HCT116 (cell line): ENCODE results near the gene ELAVL1. TPM values are rescaled to one million over a fixed set of nuclear protein-coding genes. Genes with fewer than 3 reads are reported as not detected.

Experiments used
- ATAC-seq: fragments of 200-7000 bp; cut with Tn5 transposase; 2 replicates; pipeline ENCODE4 v1.9.1; 2020; ENCODE audit warnings: mild to moderate bottlenecking, moderate library complexity
- BruUV-seq: library from RNA; stranded (reverse); fragments of 400-500 nt; replicated peaks from 2 replicates; lab custom pipeline; 2021; lab: Mats Ljungman, UMichigan
- CTCF ChIA-PET: fragments of 300-600 bp; sonication (Branson Sonifier 250); formaldehyde crosslinking; loops from one replicate; lab custom pipeline; 2021; ENCODE audit warnings: antibody characterized with exemption; lab: Charles Lee
- POLR2A ChIA-PET: fragments of 300-600, 350-600 bp; sonication (Branson Sonifier 250); formaldehyde crosslinking; loops from one replicate; lab custom pipeline; 2021; ENCODE audit warnings: antibody characterized with exemption; lab: Charles Lee
- RAD21 ChIA-PET, 2 experiments: fragments of 300-600 bp; sonication (Branson Sonifier 250); formaldehyde crosslinking; loops; one replicate each; lab custom pipeline; 2023; ENCODE audit warnings: low total read pairs in 2 of 2; ENCODE audit not compliant: uncharacterized antibody in 2 of 2, unreplicated experiment in 2 of 2, low non-redundant PET in 1 of 2; lab: Charles Lee
- DNase-seq: peaks from one replicate; pipeline ENCODE4 v3.0.0-alpha.2; 2010; ENCODE audit warnings: low read depth, low spot score
- H2AFZ ChIP-seq: fragments of 200-600 bp; shearing (Covaris generic), sonication (generic); 2 replicates; pipeline ENCODE4 v1.6.1; 2017; ENCODE audit warnings: low read depth, mixed run types, mixed read lengths, antibody characterized with exemption, low read length; ENCODE audit not compliant: poor library complexity, severe bottlenecking
- H3K27ac ChIP-seq: 2 replicates; pipeline ENCODE4 v1.5.1; 2012; ENCODE audit warnings: low read depth, low read length
- H3K27me3 ChIP-seq: fragments of 200-600 bp; sonication (generic); 2 replicates; pipeline ENCODE4 v1.6.1; 2016; ENCODE audit warnings: mixed run types, low read length, mixed read lengths; ENCODE audit not compliant: insufficient read depth
- H3K36me3 ChIP-seq, 2 experiments: fragments of 200-500 bp in 1 of 2; fragments of 200-600 bp in 1 of 2; sonication (Bioruptor generic) in 1 of 2; sonication (generic) in 1 of 2; 2 replicates each; pipeline versions ENCODE4 v1.5.1 to v1.6.1; 2014 to 2016; ENCODE audit warnings: low read length in 2 of 2, inconsistent platforms in 1 of 2, mixed read lengths in 1 of 2, mixed run types in 1 of 2; ENCODE audit not compliant: insufficient read depth in 2 of 2, control insufficient read depth in 1 of 2
- H3K4me1 ChIP-seq, 2 experiments: fragments of 200-600 bp in 1 of 2; sonication (generic) in 1 of 2; 2 replicates each; pipeline versions ENCODE4 v1.5.1 to v1.6.1; 2012 to 2017; ENCODE audit warnings: low read length in 2 of 2, inconsistent platforms in 1 of 2, mild to moderate bottlenecking in 1 of 2, mixed read lengths in 1 of 2, mixed run types in 1 of 2, moderate library complexity in 1 of 2; ENCODE audit not compliant: insufficient read depth in 2 of 2, control insufficient read depth in 1 of 2
- H3K4me2 ChIP-seq: fragments of 200-600 bp; sonication (generic); 2 replicates; pipeline ENCODE4 v1.6.1; 2017; ENCODE audit warnings: mixed run types, low read length, mixed read lengths
- H3K4me3 ChIP-seq, 2 experiments: fragments of 200-600 bp in 1 of 2; sonication (generic) in 1 of 2; replicated peaks in 1 of 2; 2 replicates each; pipeline ENCODE4 v1.5.1; 2011 to 2016; ENCODE audit warnings: low read length in 2 of 2, control low read depth in 1 of 2, low read depth in 1 of 2, mild to moderate bottlenecking in 1 of 2, mixed read lengths in 1 of 2, mixed run types in 1 of 2
- H3K79me2 ChIP-seq: fragments of 200-600 bp; sonication (generic); 2 replicates; pipeline ENCODE4 v1.6.1; 2017; ENCODE audit warnings: mild to moderate bottlenecking, mixed run types, low read length, moderate library complexity, mixed read lengths; ENCODE audit not compliant: insufficient read depth
- H3K9ac ChIP-seq: fragments of 200-600 bp; sonication (generic); 2 replicates; pipeline ENCODE4 v1.6.1; 2016; ENCODE audit warnings: low read length, mixed read lengths
- H3K9me2 ChIP-seq: fragments of 200-600 bp; sonication (generic), shearing (Covaris generic); 2 replicates; pipeline ENCODE4 v1.6.1; 2017; ENCODE audit warnings: mixed run types, mild to moderate bottlenecking, moderate library complexity; ENCODE audit not compliant: insufficient read depth
- H3K9me3 ChIP-seq, 2 experiments: fragments of 200-500 bp in 1 of 2; fragments of 200-600 bp in 1 of 2; sonication (Bioruptor generic) in 1 of 2; sonication (generic) in 1 of 2; 2 replicates each; pipeline ENCODE4 v1.6.1; 2014 to 2017; ENCODE audit warnings: low read length in 2 of 2, mixed read lengths in 2 of 2, inconsistent platforms in 1 of 2, low read depth in 1 of 2, mild to moderate bottlenecking in 1 of 2, mixed run types in 1 of 2, moderate library complexity in 1 of 2; ENCODE audit not compliant: control insufficient read depth in 1 of 2, insufficient read depth in 1 of 2
- H4K20me1 ChIP-seq: fragments of 200-600 bp; sonication (generic), shearing (Covaris generic); 2 replicates; pipeline ENCODE4 v1.6.1; 2017; ENCODE audit warnings: mixed run types, mild to moderate bottlenecking, moderate library complexity; ENCODE audit not compliant: insufficient read depth
- CBX3 ChIP-seq: IDR thresholded peaks from 2 replicates; pipeline ENCODE4 v1.6.1; 2012; ENCODE audit warnings: low read depth
- CEBPB ChIP-seq: IDR thresholded peaks from 2 replicates; pipeline ENCODE4 v1.6.1; 2012; ENCODE audit warnings: low read depth
- EGR1 ChIP-seq: IDR thresholded peaks from 2 replicates; pipeline ENCODE4 v1.6.1; 2012; ENCODE audit warnings: low read depth
- ELF1 ChIP-seq: IDR thresholded peaks from 2 replicates; pipeline ENCODE4 v1.6.1; 2012; ENCODE audit warnings: low read depth, borderline replicate concordance
- EZH2phosphoT487 ChIP-seq: fragments of 200-600 bp; IDR thresholded peaks from 2 replicates; pipeline ENCODE4 v1.6.1; 2018; ENCODE audit warnings: antibody characterized with exemption, borderline replicate concordance
- FOSL1 ChIP-seq: IDR thresholded peaks from 2 replicates; pipeline ENCODE4 v1.6.1; 2012; ENCODE audit warnings: low read depth
- MAX ChIP-seq: IDR thresholded peaks from 2 replicates; pipeline ENCODE4 v1.6.1; 2012
- POLR2A ChIP-seq: IDR thresholded peaks from 2 replicates; pipeline ENCODE4 v1.7.0; 2011; ENCODE audit warnings: borderline replicate concordance; ENCODE audit not compliant: insufficient read depth, insufficient read length; ENCODE audit errors: extremely low read depth
- SIN3A ChIP-seq: IDR thresholded peaks from 2 replicates; pipeline ENCODE4 v1.6.1; 2012; ENCODE audit warnings: low read depth
- SP1 ChIP-seq: IDR thresholded peaks from 2 replicates; pipeline ENCODE4 v1.6.1; 2012; ENCODE audit warnings: low read depth
- SRF ChIP-seq: IDR thresholded peaks from 2 replicates; pipeline ENCODE4 v1.6.1; 2012; ENCODE audit warnings: low read depth
- TCF7L2 ChIP-seq: IDR thresholded peaks from 2 replicates; pipeline ENCODE4 v1.7.0; 2011; ENCODE audit warnings: borderline replicate concordance, inconsistent platforms; ENCODE audit not compliant: insufficient read depth, insufficient read length; ENCODE audit errors: extremely low read depth
- YY1 ChIP-seq: IDR thresholded peaks from 2 replicates; pipeline ENCODE4 v1.6.1; 2011; ENCODE audit warnings: low read length, low read depth, moderate library complexity, mild to moderate bottlenecking; ENCODE audit not compliant: insufficient replicate concordance; ENCODE audit errors: extremely low read depth
- ZFX ChIP-seq: fragments of 450-650 bp; IDR thresholded peaks from 2 replicates; pipeline ENCODE4 v1.6.1; 2017
- ZNF274 ChIP-seq: fragments of 200-500 bp; sonication (Bioruptor generic); IDR thresholded peaks from 2 replicates; pipeline ENCODE4 v1.6.1; 2014; ENCODE audit warnings: mild to moderate bottlenecking, low read depth, low read length, inconsistent platforms
- intact Hi-C: fragments of 100-400 bp; cut with micrococcal nuclease; formaldehyde crosslinking; loops from 2 replicates; pipeline ENCODE4 v1.10.0; 2022
- total RNA-seq: library from RNA; stranded (reverse); gene quantifications from one replicate; pipeline ENCODE4 v1.2.1, GENCODE V29; 2021; ENCODE audit not compliant: unreplicated experiment
- TF ChIP-seq, protein P1 (sequence below): IDR thresholded peaks from 2 replicates; pipeline ENCODE4 v1.6.1; 2012
- TF ChIP-seq, protein P2 (sequence below): IDR thresholded peaks from 2 replicates; pipeline ENCODE4 v1.6.1; 2012; ENCODE audit warnings: low read depth

The ELAVL1 gene
- total RNA-seq, 1 experiment from 2014 or later, result 134 TPM

DNA sequence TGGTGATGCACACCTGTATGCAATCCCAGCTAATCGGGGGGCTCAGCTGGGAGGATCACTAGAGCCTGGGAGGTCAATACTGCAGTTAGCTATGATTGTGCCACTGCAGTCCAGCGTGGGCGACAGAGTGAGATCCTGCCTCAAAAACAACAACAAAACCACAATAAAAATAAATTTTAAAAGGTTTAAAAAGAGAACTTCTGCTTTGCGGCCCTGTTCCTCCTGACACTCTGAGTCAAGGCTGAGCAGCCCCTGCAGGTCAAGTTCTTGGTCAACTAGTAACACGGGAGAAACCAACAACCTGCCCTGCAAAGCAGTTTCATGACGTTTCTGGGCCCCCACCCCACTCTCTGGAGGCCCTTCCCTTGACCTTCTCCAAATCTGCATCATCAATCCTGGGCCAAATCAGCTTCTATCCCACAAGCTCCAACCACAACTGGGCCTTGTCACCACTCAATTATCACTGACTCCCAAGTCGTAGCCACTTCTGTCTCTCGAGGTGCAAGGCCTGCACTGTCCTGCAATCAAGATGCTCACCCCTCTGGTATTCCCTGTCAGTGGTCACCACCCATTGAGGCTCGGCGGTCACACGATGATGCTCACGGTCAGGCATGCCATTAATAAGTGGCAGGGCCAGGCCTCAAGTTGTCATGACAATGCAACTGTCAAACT, 7.5 kb downstream of the ELAVL1 start:
- Histone ChIP-seq H2AFZ (no peak overlapping the region), H3K9me2 (no peaks in the 10 kb centered on the region), H3K9ac (no peak overlapping the region), H3K79me2 (peaks cover 100% of the 10 kb centered on the region), H3K36me3 (peaks cover 6 to 7% of the 10 kb centered on the region in 2 experiments; a peak in 3 of 4 replicates), H3K27me3 (no peaks in the 10 kb centered on the region), H4K20me1 (peaks cover 56% of the 10 kb centered on the region; the same call in 1 of the 2 replicates), H3K4me2 (no peak overlapping the region), H3K9me3 (no peaks in the 10 kb centered on the region), H3K27ac (no peak overlapping the region), H3K4me1 (peaks cover 13 to 19% of the 10 kb centered on the region in 2 experiments), H3K4me3 (no peak overlapping the region)
- no peak for TF ChIP-seq CBX3
- no peak for TF ChIP-seq ELF1
- no peak for TF ChIP-seq SIN3A
- no peak for TF ChIP-seq MAX
- TF ChIP-seq CEBPB, result no peak
- no peak for TF ChIP-seq ZFX
- ATAC-seq, result no peak
- no TSS peak for BruUV-seq
- no peak for DNase-seq
- ChIA-PET POLR2A (no interaction called here), CTCF (no interaction called here), RAD21 (no interaction called here)
- intact Hi-C loops, result no loop called here

GRCh38 chr19:7996883-7997282, 8.6 kb downstream of the ELAVL1 start:
- Histone ChIP-seq H2AFZ (no peak overlapping the region), H3K36me3 (peaks cover 10 to 14% of the 10 kb centered on the region in 2 experiments; a peak in 3 of 4 replicates), H4K20me1 (peaks cover 61% of the 10 kb centered on the region; the same call in 1 of the 2 replicates), H3K27ac (no peak overlapping the region), H3K4me3 (no peak overlapping the region), H3K4me1 (peaks cover 6 to 8% of the 10 kb centered on the region in 2 experiments), H3K27me3 (no peaks in the 10 kb centered on the region), H3K9me3 (no peaks in the 10 kb centered on the region), H3K9ac (no peak overlapping the region), H3K79me2 (peaks cover 100% of the 10 kb centered on the region), H3K9me2 (no peaks in the 10 kb centered on the region), H3K4me2 (no peak overlapping the region)
- intact Hi-C loops, result no loop called here
- ATAC-seq (no peak), DNase-seq (no peak)
- ChIA-PET CTCF (no interaction called here), RAD21 (no interaction called here), POLR2A (no interaction called here)
- BruUV-seq, result no TSS peak
- TF ChIP-seq SP1 (no peak), FOSL1 (no peak), SRF (no peak), YY1 (no peak), EZH2phosphoT487 (no peak), SIN3A (no peak), TCF7L2 (no peak), EGR1 (no peak), POLR2A (no peak), ZNF274 (no peak)
- TF ChIP-seq, protein P1, sequence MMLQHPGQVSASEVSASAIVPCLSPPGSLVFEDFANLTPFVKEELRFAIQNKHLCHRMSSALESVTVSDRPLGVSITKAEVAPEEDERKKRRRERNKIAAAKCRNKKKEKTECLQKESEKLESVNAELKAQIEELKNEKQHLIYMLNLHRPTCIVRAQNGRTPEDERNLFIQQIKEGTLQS, result no peak
- TF ChIP-seq, protein P2, sequence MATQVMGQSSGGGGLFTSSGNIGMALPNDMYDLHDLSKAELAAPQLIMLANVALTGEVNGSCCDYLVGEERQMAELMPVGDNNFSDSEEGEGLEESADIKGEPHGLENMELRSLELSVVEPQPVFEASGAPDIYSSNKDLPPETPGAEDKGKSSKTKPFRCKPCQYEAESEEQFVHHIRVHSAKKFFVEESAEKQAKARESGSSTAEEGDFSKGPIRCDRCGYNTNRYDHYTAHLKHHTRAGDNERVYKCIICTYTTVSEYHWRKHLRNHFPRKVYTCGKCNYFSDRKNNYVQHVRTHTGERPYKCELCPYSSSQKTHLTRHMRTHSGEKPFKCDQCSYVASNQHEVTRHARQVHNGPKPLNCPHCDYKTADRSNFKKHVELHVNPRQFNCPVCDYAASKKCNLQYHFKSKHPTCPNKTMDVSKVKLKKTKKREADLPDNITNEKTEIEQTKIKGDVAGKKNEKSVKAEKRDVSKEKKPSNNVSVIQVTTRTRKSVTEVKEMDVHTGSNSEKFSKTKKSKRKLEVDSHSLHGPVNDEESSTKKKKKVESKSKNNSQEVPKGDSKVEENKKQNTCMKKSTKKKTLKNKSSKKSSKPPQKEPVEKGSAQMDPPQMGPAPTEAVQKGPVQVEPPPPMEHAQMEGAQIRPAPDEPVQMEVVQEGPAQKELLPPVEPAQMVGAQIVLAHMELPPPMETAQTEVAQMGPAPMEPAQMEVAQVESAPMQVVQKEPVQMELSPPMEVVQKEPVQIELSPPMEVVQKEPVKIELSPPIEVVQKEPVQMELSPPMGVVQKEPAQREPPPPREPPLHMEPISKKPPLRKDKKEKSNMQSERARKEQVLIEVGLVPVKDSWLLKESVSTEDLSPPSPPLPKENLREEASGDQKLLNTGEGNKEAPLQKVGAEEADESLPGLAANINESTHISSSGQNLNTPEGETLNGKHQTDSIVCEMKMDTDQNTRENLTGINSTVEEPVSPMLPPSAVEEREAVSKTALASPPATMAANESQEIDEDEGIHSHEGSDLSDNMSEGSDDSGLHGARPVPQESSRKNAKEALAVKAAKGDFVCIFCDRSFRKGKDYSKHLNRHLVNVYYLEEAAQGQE, result no peak
